Panc1 (cell line): ENCODE data around the gene ANO6. TPM values are rescaled to one million over a fixed set of nuclear protein-coding genes. Genes with fewer than 3 reads are reported as not detected.

Experiments used
- ATAC-seq: fragments of 200-7000 bp; cut with Tn5 transposase; 2 replicates; pipeline ENCODE4 v1.9.1; 2020; ENCODE audit warnings: mild to moderate bottlenecking, moderate library complexity
- BruUV-seq: library from RNA; stranded (reverse); fragments of 400-500 nt; replicated peaks from 2 replicates; lab custom pipeline; 2021; lab: Mats Ljungman, UMichigan
- CTCF ChIA-PET: fragments of 300-600 bp; sonication (Branson Sonifier 250); formaldehyde crosslinking; loops from one replicate; lab custom pipeline; 2022; ENCODE audit warnings: antibody characterized with exemption; lab: Charles Lee
- POLR2A ChIA-PET: fragments of 300-600 bp; sonication (Branson Sonifier 250); formaldehyde crosslinking; loops from one replicate; lab custom pipeline; 2022; ENCODE audit warnings: antibody characterized with exemption; lab: Charles Lee
- DNase-seq: peaks from one replicate; pipeline ENCODE4 v3.0.0-alpha.2; 2010; ENCODE audit warnings: low read depth, low spot score
- H3K27ac ChIP-seq: 2 replicates; pipeline ENCODE4 v1.5.1; 2011; ENCODE audit warnings: mild to moderate bottlenecking, low read length, inconsistent platforms
- H3K27me3 ChIP-seq: fragments of 200-500 bp; sonication (Bioruptor generic); 2 replicates; pipeline ENCODE4 v1.6.0; 2014; ENCODE audit warnings: low read length, inconsistent platforms; ENCODE audit not compliant: control insufficient read depth, insufficient read depth
- H3K36me3 ChIP-seq: fragments of 200-500 bp; sonication (Bioruptor generic); 2 replicates; pipeline ENCODE4 v1.5.1; 2014; ENCODE audit warnings: inconsistent platforms, mild to moderate bottlenecking, low read length, moderate library complexity; ENCODE audit not compliant: control insufficient read depth, insufficient read depth
- H3K4me1 ChIP-seq: 2 replicates; pipeline ENCODE4 v1.5.1; 2011; ENCODE audit warnings: inconsistent platforms, mild to moderate bottlenecking, low read length, moderate library complexity; ENCODE audit not compliant: control insufficient read depth, insufficient read depth
- H3K4me3 ChIP-seq, 2 experiments: 2 replicates each; pipeline ENCODE4 v1.5.1; 2011 to 2012; ENCODE audit warnings: low read depth in 2 of 2, low read length in 2 of 2, mild to moderate bottlenecking in 2 of 2, inconsistent platforms in 1 of 2, moderate library complexity in 1 of 2
- H3K9me3 ChIP-seq: fragments of 200-500 bp; sonication (Bioruptor generic); 2 replicates; pipeline ENCODE4 v1.5.1; 2014; ENCODE audit warnings: low read depth, mild to moderate bottlenecking, inconsistent platforms, low read length, moderate library complexity; ENCODE audit not compliant: control insufficient read depth, insufficient read depth
- CTCF ChIP-seq: fragments of 450-650 bp; IDR thresholded peaks from 2 replicates; pipeline ENCODE4 v1.5.1; 2017; ENCODE audit warnings: mild to moderate bottlenecking
- POLR2AphosphoS5 ChIP-seq: IDR thresholded peaks from 2 replicates; pipeline ENCODE4 v1.6.1; 2012; ENCODE audit warnings: mild to moderate bottlenecking, low read depth, low read length, moderate library complexity
- REST ChIP-seq, 2 experiments: IDR thresholded peaks; 2 replicates each; pipeline ENCODE4 v1.6.1; 2011 to 2012; ENCODE audit warnings: low read depth in 2 of 2, control low read depth in 1 of 2, low read length in 1 of 2, mild to moderate bottlenecking in 1 of 2, moderate library complexity in 1 of 2; ENCODE audit not compliant: insufficient read depth in 1 of 2
- SIN3A ChIP-seq: IDR thresholded peaks from 2 replicates; pipeline ENCODE4 v1.6.1; 2012; ENCODE audit warnings: low read depth, mild to moderate bottlenecking, low read length, moderate library complexity, borderline replicate concordance; ENCODE audit not compliant: insufficient read depth
- TCF7L2 ChIP-seq: IDR thresholded peaks from 2 replicates; pipeline ENCODE4 v1.6.1; 2011; ENCODE audit warnings: mild to moderate bottlenecking, low read depth, low read length, inconsistent platforms
- in situ Hi-C: cut with HindIII; loops from 2 replicates; pipeline ENCODE4 v1.10.0; 2016; ENCODE audit warnings: low sequenced_read_pairs, low pct_unique_long_range_greater_than_20kb
- intact Hi-C: fragments of 100-400 bp; cut with micrococcal nuclease; formaldehyde crosslinking; loops from one replicate; pipeline ENCODE4 v1.10.0; 2022; ENCODE audit not compliant: unreplicated experiment
- total RNA-seq: library from RNA; stranded (reverse); gene quantifications from one replicate; pipeline ENCODE4 v1.2.1, GENCODE V29; 2021; ENCODE audit not compliant: unreplicated experiment

The ANO6 gene
- total RNA-seq, 1 experiment from 2014 or later: 120 TPM

GRCh38 chr12:45464699-45465098 is 248.8 kb downstream of the ANO6 start:
- intact Hi-C loops (no loop called here), in situ Hi-C loops (no loop called here)
- 0 out of 2 replicates have a peak, but pooled peaks cover under 1% of the 10 kb centered on the region for H3K27me3 ChIP-seq
- DNase-seq: no peak
- no peak overlapping the region for H3K27ac ChIP-seq
- ChIA-PET POLR2A (no interaction called here), CTCF (no interaction called here)
- H3K4me3 ChIP-seq: no peak overlapping the region
- no peak for TF ChIP-seq REST (IDR thresholded peaks at IDR 0.05; ENCODE audit: insufficient read depth in 1 of 2, low read depth in 2 of 2, low read length in 1 of 2)
- TF ChIP-seq TCF7L2: no peak
- 0 out of 2 replicates have a peak, but pooled peaks have one; percentile 13 for TF ChIP-seq CTCF
- H3K4me1 ChIP-seq: no peaks in the 10 kb centered on the region
- no peaks in the 10 kb centered on the region for H3K36me3 ChIP-seq
- peak; percentile 60; the same call in 1 of the 2 replicates for ATAC-seq
- BruUV-seq: no TSS peak
- no peaks in the 10 kb centered on the region for H3K9me3 ChIP-seq

GRCh38 chr12:45468751-45469615 is 253.1 kb downstream of the ANO6 start:
- intact Hi-C loops (no loop called here), in situ Hi-C loops (no loop called here)
- ATAC-seq (no peak), DNase-seq (no peak)
- Histone ChIP-seq H3K4me1 (no peaks in the 10 kb centered on the region), H3K4me3 (no peak overlapping the region), H3K36me3 (no peaks in the 10 kb centered on the region), H3K27ac (no peak overlapping the region), H3K27me3 (no peaks in the 10 kb centered on the region), H3K9me3 (no peaks in the 10 kb centered on the region)
- ChIA-PET CTCF (no interaction called here), POLR2A (no interaction called here)
- no TSS peak for BruUV-seq
- no peak for TF ChIP-seq POLR2AphosphoS5
- TF ChIP-seq REST (IDR thresholded peaks at IDR 0.05; ENCODE audit: insufficient read depth in 1 of 2, low read depth in 2 of 2, low read length in 1 of 2): no peak
- TF ChIP-seq CTCF: no peak
- TF ChIP-seq TCF7L2: no peak
- TF ChIP-seq SIN3A: no peak
